C1 segment of cervical spinal cord (tissue), 14 donors: Measurements from ENCODE around the gene DOK5.
A peak's percentile ranks its signal among the peaks of the same experiment; 100 is the strongest.

ENCODE experiments used
- DNase-seq, 14 donors: peaks; one replicate each; lab custom pipeline; 2025; lab: John Stamatoyannopoulos, UW

The DOK5 gene

DNA sequence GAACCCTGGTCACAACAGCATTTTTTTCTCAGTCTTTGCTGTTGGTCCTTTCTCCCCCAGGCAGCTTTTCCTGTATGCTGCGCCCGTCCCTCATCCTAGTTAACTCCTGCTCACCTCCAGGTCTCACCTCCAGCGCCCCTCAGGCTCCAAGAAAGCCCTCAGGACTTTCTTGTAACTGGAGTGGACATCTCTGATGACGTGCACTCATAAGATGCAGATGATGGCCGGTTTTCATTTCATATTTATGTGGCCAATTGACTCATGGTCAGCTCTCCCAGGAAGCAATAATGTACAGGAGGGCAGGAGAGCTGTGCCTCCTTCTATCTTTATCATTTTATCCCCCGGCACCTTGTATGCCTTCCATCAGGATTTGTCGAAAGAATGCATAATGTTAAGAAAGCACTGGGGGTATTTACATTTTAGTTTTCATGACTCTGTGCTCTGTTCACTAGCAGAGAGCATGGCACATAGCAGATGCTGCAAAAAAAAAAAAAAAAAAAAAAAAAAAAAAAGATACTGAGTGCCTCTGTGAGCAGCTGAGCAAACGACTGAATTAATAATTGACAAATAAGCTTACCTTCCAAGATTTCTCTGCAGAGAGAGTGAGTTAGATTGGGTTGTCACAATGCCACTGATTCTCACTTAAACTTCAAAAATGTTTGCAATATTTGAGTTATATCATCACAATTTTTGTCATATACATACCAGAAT lies 170.2 kb downstream of the DOK5 start:
- no peak for DNase-seq

- DNase-seq = no peak
These were observed 170.7 kb downstream of the DOK5 start for GRCh38 chr20:54646156-54646517.

DNA sequence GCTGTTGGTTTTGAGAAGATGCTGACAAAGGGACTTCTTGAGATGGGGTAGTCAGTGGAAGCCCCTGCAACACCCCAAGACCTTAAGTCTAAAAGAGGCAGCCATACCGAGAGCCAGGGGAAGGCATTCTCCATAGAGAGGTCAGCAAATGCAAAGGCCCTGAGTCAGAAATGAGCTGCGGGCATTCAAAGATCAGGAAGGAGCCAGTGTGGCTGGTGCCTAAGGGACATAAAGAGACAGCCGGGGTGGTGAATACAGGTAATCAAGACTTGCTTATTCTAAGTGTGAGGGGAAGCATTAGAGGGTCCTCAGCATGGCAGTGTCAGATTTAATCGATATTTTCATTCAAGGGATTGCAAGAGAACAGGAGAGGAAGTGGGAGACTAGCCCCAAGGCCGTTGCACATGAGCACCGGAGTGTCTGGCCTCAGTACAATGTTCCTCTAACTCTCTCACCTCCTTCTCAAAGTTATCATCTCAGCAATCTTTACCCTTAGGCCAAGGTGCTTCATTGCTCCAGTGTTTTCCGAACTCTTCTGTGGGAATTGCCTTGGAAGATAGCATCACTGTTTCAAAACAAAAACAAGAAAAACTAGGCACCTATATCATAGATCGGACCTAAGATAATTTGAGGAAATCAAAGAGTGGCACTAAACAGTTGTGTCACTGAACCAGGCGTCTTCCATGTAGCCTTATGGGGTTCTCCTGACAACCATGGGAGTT lies 173.2 kb downstream of the DOK5 start:
- no peak for DNase-seq

DNA sequence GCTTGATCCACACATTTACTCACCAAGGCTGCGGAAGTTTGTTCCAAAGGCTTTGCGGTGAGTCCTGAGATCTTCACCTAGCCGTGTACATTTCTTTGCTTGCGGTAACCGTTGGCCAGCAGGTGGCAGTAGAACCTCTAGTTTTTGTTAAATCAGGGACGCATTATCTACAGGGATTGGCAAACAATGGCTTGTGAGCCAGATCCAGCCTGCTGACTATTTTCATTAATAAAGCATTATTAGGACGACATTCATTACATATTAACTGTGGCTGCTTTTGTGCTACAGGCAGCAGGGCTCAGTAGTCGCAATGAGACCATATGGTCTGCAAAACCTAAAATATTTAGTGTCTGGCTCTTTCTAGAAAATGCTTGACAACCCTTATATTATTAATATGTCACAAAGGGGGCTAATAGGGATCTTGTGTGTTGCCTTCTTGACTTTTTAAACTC lies 174.1 kb downstream of the DOK5 start:
- peak in 11 of 14 donors; percentile 3 to 65 (median 37) for DNase-seq

GRCh38 chr20:54650052-54650719 lies 174.8 kb downstream of the DOK5 start:
- no peak for DNase-seq

DNA sequence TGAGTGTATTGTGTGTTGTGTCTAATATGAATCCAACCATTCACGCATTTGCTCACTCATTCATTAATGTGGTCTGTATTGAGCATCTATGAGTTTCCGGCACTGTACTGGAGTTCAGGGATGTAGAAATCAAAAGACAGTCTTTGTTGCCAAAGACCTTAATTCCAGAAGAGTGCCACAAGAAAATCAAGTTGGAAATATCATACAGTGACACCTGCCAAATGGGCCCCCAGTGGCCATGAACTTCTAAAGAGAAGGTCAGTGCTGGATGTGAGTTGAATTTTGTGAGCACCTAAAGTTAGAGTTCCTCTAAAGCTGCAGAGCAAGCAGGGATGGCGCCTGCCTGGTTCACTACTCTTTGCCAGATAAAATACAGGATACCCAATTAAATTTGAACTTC lies 175.9 kb downstream of the DOK5 start:
- no peak for DNase-seq

DNA sequence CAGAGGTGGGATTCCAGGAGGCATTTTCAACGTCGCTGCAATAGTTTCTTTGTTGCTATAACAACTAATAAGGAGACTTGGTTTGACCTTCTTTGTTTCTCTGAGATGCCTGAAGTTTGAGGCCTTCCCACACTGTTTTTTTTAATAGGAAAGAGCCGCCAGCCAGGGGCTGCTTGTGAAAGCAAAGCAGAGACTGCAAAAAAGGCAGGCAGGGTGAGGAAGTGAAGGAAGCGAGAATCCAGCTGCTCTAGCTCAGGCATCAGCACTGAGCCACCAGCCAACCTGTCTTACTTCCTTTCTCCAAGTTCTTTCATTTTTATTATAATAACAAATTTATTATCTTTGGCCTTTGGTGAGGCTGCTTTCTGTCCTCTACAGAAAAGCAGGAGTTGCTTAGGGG lies 179.1 kb downstream of the DOK5 start:
- no peak for DNase-seq

- no peak for DNase-seq
These were observed 182.0 kb downstream of the DOK5 start for GRCh38 chr20:54657268-54657826.

DNA sequence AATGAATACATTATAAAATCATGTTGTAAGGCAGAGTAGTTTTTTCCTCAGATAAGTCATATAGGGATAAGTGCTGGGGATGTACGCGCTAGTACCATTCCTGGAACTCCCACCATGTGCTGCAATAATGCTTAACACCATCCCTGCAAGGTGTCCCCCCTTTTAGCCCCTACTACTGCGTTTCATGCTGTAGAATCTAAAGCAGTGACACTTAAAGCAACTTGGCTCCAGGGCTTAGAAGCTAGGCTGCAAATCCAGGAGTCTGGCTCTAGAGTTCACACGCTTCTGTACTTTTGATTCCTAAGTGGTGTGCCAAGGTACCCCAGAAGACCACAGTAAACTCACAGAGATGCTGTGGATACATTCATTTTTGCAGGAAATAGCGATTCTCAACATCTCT lies 183.1 kb downstream of the DOK5 start:
- no peak for DNase-seq

DNA sequence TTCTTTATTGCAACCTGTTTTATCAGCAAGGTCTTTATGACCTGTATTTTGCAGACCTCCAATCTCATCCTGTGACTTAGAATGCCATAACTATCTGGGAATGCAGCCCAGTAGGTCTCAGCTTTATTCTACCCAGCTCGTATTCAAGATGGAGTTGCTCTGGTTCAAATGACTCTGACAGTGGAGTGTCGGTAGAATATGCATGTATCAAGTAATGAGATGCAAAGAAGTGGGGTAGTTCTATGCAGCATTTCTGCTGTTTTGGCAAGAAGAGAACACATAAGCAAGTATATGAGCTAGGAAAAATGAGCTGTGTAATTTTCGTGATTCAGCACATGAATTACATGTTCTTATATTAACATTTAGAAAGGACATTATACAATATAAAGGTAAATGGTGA lies 185.9 kb downstream of the DOK5 start:
- no peak for DNase-seq

GRCh38 chr20:54661880-54662465 lies 186.6 kb downstream of the DOK5 start:
- no peak for DNase-seq

GRCh38 chr20:54665812-54666211 lies 190.4 kb downstream of the DOK5 start:
- no peak for DNase-seq

DNA sequence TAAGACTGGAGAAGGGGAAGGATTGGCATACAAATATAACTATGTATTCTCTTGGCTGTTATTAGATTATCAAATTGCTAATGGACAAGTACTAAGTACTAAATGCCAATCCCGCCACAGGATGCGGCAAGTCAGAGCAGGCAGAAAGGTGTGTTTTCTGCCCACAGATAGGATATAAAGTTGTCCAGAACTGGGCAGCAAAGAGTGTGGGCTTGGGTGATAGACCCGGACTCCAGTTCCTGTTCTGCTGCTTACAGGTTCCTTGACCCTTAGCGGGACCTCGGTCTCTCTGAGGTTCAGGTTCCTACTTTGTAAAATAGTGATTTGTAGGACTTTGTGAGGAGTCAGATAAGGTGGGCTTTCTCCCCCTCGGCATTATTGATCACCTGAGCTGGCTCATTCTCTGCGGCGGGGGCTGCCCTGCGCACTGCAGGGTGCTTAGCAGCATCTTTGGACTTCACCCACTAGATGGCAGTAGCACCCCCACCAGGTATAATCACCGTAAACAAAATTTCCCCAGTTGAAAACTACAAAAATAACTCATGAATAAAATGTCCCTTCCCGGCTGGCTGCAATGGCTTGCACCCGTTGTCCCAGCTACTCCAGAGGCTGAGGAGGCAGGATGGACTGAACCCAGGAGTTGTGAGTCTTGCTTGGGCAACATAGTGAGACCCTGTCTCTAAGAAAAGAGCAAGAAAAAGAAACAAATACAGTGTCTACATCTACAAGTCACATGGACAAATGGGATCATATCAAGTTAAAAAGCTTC lies 193.1 kb downstream of the DOK5 start:
- no peak for DNase-seq

DNA sequence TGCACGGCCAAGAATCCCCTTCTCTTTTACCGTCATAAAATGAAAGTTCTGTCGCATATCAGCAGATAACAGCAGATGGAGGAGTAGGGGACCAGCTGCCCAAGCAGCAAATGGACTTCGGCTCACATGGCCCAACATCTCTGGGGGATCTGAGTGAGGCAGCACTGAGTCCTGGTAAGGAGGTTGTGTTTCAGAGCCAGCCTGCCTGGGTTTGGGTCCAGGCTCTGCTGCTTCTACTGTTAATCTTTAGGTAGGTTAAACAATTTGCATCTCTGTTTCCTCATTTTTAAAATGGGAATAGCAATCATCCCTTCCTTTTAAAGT lies 193.6 kb downstream of the DOK5 start:
- DNase-seq = no peak

DNA sequence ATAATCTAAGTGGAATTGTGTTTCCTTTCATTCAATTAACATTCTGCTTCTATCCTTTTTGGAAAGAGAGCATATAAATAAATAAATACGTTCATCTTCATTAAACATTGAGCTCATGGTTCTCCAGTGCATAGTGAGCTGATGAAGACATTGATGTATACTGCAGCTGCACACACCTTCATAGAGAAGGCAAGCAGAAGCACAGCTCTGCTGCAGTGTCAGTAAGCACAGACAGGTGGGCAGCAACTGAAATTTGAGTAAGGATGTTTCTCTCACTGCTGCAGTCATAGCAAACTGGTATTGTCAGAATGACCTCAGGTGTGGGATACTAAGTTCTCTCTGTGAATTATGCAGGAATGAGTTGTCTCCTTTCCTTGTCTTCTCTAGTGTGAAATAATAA lies 202.9 kb downstream of the DOK5 start:
- no peak for DNase-seq

DNA sequence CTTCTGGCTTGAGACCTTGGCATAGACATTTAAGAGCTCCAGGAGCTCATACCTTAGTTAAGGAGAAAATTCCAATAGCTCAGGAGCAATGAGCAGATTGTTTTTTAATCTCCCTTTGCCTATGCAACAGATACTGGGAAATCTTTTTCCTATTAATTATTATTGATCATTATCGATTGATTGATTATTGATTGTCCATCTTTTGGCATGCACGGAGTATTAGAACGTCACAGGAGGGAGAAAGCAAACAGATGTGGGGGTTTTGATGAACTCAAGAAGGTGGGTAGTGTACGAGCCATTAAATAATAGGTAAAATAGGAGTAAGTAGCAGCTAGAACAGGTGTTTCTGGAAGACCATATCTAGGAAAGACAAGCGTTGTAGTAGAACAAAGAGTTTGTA lies 205.0 kb downstream of the DOK5 start:
- no peak for DNase-seq

GRCh38 chr20:54680872-54681619 lies 205.7 kb downstream of the DOK5 start:
- DNase-seq = peak in 1 of 14 donors; percentile 0

GRCh38 chr20:54681869-54682268 lies 206.5 kb downstream of the DOK5 start:
- no peak for DNase-seq

DNA sequence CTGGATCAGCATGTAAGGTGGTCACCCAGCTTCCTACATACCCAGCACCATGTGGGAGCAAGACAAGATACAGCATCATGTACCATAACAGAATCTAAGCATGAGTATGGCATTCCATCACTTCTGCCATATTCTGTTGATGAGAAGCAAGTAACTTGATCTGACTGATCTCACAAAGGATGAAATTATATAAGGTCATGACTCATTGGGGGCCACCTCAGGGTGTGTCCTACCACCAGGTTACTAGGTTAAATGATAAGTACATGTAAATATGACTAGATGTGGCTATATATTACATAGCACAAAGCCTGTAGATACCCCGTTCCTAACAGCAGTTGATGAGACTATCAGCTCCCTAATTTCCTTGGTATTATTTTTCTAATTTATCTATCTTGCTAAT lies 213.1 kb downstream of the DOK5 start:
- DNase-seq = no peak

DNA sequence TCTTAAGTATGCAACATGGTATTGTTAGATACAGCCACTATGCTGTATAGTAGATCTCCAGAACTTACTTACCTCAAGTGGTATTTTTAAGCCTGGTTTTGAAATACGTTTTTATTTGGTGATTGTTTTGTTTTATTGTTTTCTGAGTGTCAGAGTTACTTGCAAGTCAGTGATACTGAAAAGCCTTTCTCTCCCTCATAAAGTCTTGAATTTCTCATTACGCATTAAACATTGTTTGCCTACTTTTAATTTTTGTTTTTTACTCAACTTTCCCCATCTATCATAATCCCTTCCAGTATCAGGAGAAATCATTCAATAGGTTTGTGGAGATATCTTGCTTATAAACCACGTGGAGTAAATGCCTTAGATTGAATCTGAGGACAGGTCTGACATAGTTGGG lies 214.9 kb downstream of the DOK5 start:
- no peak for DNase-seq

GRCh38 chr20:54691327-54691726 lies 215.9 kb downstream of the DOK5 start:
- no peak for DNase-seq
